COLO668 (cell line): ENCODE results near the gene USP24.
"Not testable (repeated sequence)": the region's sequence is repeated elsewhere in the genome, so short reads cannot be mapped to it uniquely, and the experiment has no call there.

Source experiments
- DNase-seq: peaks from one replicate; lab custom pipeline; 2025; ENCODE audit not compliant: unreplicated experiment; lab: John Stamatoyannopoulos, UW

The USP24 gene

DNA sequence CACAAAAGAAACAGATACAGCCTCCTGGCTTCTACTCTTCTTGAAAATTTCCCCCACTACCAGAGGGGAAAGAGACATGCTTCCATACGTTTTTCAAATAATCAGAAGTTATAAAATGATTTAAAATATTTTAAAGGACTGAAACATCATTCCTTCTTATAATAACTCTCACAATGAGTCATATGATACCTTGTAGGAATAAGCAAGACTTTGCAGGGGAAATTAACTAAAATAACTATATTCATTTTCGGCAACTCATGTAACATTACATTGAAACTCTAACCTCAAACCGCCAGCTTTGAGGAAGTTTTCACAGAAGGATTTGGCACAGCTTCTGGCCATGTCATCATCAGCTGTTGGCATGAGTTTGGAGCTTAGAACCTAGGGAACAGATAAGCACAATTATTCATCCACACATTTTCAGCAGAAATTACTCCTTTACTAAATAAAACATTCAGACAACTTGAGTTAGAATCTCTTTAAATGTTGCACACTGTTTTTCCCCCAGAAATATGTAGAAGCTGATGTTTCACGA is 85.9 kb downstream of the USP24 start:
- no peak for DNase-seq

DNA sequence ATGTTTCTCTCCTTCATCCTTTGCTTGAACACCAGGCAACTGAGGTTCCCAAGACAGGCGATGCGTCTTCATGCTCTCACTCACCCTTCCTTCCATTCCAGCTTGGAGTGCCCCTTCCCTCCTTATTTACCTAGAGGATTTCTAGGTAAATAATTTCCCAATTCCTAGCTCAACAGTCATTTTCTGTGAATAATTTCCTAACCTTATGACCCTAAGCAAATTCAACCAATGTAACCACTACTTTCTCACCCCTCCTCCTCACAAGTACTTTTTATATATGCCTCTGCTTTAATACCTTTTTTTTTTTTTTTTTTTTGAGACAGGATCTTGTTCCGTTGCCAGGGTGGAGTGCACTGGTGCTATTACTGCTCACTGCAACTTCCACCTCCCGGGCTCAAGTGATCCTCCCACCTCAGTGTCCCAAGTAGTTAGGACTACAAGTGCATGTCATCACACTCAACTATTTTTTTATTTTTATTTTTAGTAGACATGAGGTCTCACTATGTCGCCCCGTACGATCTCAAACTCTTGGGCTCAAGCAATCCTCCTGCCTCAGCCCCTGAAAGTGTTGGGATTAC is 86.7 kb downstream of the USP24 start:
- no peak for DNase-seq

DNA sequence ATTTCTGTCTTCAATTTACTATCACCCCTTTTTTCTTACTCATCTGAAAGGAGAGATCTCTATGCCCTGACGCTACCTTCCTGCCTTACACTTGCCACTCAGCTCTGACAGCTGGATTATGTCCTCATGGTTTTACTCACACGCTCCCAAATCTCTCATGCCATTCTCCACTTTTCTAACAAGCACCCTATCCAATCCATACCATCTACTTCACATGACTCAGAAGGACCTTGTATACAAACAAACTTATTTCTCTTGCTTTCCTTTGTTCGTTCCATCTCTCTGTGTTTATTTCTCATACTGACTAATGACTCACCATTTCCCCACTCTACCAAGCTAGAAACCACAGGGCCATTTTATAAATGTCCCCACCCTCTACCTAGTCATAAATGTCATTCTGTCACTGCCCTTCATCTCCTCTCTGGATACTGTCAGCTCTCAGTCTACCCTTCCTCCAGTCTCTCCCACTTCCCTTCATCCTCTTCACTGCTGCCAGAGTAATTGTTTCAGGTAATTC is 87.3 kb downstream of the USP24 start:
- no peak for DNase-seq

- DNase-seq, result no peak
Observed at GRCh38 chr1:55124470-55124869, 90.7 kb downstream of the USP24 start.

GRCh38 chr1:55120538-55120937 is 94.6 kb downstream of the USP24 start:
- DNase-seq, result no peak

DNA sequence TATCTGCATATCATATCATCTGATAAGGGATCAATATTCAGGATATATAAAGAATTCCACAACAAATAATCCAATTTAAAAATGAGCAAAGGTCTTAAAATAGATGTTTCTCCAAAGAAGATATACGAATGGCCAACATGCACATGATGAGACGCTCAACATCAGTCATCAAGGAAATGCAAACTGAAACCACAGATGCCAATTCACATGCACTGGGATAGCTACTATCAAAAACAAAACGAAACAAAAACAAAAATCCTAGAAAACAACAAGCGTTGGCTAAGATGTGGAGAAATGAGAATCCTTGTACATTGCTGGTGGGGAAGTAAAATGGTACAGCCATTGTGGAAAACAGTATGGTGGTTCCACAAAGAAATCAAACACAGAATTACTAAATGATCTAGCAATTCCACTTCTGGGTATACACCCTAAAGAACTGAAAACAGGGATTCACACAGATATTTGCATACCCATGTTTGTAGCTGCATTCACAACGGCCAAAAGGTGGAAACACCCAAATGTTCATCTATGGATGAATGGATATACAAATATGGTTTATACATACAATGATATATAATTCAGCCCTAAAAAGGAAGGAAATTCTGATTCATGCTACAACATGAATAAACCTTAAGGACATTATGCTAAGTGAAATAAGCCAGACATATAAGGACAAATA is 96.4 kb downstream of the USP24 start:
- no peak for DNase-seq

GRCh38 chr1:55117941-55118340 is 97.2 kb downstream of the USP24 start:
- no peak for DNase-seq

DNA sequence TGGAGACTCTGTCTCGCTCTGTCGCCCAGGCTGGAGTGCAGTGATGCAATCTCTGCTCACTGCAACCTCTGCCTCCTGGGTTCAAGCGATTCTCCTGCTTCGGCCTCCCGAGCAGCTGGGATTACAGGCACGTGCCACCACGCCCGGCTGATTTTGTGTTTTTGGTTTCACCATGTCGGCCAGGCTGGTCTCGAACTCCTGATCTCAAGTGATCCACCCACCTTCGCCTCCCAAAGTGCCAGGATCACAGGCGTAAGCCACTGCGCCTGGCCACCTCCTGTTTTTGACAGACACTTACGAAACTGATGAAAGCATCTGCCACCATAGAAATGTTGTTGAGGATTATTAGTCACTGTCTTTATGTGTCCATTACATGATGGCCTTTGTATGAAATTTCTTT is 106.2 kb downstream of the USP24 start:
- DNase-seq, result not testable (repeated sequence)

DNA sequence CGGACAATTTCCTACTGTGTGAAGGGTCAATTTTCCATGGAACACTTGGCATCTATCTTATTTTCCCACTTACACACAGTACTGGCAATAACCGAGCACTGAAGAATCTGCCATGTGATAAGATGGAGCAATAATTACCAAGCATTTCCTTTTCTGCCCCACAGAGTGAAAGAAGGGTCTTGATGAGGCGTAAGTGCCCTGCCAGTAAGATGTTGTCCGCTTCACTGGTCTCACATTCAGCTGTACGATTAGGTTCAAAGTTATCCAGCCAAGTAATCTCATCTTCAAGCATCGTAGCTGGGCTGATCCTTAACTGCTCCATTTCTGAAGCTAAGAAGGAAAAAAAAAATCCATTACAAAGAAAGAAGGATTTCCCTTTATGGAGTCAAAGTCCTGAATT is 108.1 kb downstream of the USP24 start:
- no peak for DNase-seq

DNA sequence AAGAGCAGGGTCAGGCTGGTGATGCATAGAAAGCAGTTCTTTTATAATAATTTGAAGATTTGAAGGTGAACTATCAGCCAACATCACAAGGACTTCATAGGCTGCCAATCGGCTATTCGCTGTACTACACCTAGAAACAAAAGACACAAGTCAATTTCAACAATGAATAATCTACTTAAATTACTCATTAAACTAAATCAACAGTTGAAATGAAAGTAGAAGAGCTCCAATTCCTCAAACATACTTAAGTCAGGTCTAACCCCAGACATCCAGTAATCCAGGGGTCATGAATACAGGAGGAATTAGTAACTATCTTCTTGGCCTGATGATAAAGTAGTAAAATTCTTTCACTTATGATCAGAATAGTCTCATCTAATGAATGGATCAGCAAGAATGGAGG is 111.3 kb downstream of the USP24 start:
- DNase-seq, result no peak

- no peak for DNase-seq
Observed at GRCh38 chr1:55095095-55095494, 120.1 kb downstream of the USP24 start.

- no peak for DNase-seq
Observed at GRCh38 chr1:55092475-55092874, 122.7 kb downstream of the USP24 start.

- no peak for DNase-seq
Observed at GRCh38 chr1:55089683-55090082, 125.5 kb downstream of the USP24 start.

GRCh38 chr1:55088413-55088812 is 126.8 kb downstream of the USP24 start:
- DNase-seq, result no peak

- no peak for DNase-seq
Observed at GRCh38 chr1:55087439-55087838, 127.7 kb downstream of the USP24 start.

DNA sequence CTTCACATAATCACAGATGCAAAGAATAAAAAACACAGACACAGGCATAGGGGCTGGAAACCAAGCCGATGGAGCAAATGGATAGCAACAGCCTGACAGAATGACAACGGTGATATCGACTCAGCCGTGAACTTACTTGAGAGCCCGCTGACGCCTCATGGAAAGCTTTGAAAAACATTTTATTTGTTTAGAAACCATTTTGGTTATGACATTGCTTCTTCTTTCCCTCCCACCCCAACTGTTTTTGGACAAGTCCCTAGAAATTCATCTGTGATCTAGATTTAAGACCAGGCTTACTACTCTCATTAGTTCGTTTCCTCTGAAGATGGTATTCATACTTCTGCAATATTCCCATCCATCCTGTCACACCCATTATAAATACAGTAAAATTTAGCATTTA is 130.9 kb downstream of the USP24 start:
- DNase-seq, result no peak

DNA sequence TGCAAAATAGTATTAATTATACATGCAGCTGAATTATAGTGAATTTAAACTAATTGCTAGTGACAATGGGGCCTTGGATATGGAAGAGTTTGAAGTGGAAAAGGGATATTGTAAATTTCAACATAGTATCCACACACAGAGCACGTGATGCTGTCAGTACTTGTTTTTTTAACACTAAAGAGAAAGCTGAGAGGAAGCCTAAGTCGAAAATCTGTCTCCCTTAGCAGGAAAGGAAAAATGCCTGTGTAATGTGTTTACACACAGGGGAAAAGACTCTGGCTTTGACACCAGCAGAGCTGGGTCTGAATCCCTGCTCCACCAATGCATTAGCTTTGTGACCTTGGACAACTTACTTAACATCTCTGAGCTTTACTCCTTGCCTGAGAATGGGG is 133.3 kb downstream of the USP24 start:
- DNase-seq, result no peak

DNA sequence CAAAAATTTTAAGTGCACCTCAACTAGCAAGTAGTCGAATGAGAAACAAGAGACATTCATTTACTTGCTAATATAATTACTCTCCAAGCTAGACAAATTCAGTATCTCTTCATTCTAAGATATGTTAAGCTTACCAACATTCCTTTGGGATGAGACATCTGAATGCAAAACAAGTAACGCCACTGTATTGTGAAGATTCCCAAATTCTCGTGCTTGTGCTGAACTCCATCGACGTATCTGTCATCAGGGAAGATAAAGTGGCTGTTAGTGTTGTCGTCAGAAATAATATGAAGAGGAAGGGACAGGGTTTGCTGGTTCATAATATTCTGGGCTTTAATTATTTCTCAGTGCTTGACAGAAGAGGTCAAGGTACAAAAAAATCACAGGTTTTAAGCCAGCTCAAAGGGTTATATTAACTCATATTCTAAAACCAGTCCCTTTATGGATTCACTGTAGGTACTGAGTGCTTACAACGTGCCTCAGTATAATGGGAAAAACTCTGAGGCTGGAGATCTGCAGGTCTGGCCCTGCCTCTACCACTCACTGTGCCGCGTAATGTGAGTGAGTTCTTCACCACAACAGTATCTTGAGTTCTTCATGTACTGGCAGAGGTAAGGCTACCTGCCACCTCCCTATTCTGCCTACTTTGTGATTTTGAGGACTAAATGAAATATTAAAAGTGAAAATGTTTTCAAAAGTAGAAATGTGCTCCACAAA is 133.8 kb downstream of the USP24 start:
- DNase-seq, result no peak

DNA sequence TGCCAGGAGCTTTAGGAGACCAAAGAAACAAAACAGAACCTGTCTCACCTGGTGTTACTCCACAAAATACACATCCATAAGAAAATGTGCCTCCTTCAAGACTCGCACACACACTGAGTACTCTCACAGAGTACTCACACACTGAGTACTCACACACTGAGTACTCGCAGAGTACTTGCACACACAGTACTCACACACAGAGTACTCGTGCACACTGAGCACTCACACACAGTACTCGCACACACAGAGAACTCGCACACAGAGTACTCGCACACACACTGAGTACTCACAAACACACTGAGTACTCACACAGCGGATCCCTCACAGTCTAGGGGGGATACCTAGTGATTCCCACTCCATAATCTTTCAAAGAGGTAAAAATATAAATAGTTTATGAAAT is 135.5 kb downstream of the USP24 start:
- DNase-seq, result no peak

- no peak for DNase-seq
Observed at GRCh38 chr1:55078470-55078869, 136.7 kb downstream of the USP24 start.

- DNase-seq, result no peak
Observed at GRCh38 chr1:55076356-55076755, 138.8 kb downstream of the USP24 start.

- no peak for DNase-seq
Observed at GRCh38 chr1:55074455-55074854, 140.7 kb downstream of the USP24 start.
